ENCODE results near the gene ZNF334. TPM values are rescaled to one million over a fixed set of nuclear protein-coding genes. Genes with fewer than 3 reads are reported as not detected.

Gene ZNF334
- total RNA-seq, 1 experiment from 2014 or later = 3.8 TPM

DNA sequence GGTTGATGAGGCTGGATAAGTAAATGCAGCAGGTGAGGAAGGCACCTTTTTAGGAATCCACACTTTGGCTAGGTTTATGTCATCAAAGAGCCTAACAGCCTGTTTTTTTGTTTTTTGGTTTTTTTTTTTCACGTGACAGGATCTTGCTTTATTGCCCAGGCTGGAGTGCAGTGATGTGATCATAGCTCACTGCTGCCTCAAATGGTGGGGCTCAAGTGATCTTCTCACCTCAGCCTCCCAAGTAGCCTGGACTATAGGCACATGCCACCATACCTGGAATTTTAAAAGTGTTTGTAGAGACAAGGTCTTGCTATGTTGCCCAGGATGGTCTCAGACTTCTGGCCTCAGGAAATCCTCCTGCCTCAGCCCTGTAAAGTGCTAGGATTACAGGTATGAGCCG, 36.1 kb downstream of the ZNF334 start:
- Histone ChIP-seq H3K27ac (no peak overlapping the region), H3K4me2 (no peak overlapping the region), H2AFZ (no peak overlapping the region), H3K9me3 (ENCODE audit: insufficient read depth, low read depth) (no peaks in the 10 kb centered on the region), H3K36me3 (ENCODE audit: low read depth) (no peaks in the 10 kb centered on the region), H3K9me2 (ENCODE audit: insufficient read depth) (no peaks in the 10 kb centered on the region), H3K4me1 (replicated peaks; ENCODE audit: insufficient read depth) (no peaks in the 10 kb centered on the region), H3F3A (ENCODE audit: insufficient read depth, low read depth) (no peaks in the 10 kb centered on the region), H3K27me3 (ENCODE audit: insufficient read depth, low read depth) (peaks cover 89% of the 10 kb centered on the region), H4K20me1 (ENCODE audit: insufficient read depth) (no peaks in the 10 kb centered on the region), H3K4me3 (no peak overlapping the region), H3K79me2 (ENCODE audit: low read depth) (no peaks in the 10 kb centered on the region)
- DNase-seq = no peak
- CTCF ChIA-PET = no interaction called here
- intact Hi-C loops (cut with micrococcal nuclease; ENCODE audit: unreplicated experiment) = no loop called here
- TF ChIP-seq, protein P1, sequence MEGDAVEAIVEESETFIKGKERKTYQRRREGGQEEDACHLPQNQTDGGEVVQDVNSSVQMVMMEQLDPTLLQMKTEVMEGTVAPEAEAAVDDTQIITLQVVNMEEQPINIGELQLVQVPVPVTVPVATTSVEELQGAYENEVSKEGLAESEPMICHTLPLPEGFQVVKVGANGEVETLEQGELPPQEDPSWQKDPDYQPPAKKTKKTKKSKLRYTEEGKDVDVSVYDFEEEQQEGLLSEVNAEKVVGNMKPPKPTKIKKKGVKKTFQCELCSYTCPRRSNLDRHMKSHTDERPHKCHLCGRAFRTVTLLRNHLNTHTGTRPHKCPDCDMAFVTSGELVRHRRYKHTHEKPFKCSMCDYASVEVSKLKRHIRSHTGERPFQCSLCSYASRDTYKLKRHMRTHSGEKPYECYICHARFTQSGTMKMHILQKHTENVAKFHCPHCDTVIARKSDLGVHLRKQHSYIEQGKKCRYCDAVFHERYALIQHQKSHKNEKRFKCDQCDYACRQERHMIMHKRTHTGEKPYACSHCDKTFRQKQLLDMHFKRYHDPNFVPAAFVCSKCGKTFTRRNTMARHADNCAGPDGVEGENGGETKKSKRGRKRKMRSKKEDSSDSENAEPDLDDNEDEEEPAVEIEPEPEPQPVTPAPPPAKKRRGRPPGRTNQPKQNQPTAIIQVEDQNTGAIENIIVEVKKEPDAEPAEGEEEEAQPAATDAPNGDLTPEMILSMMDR (conservative IDR thresholded peaks at IDR 0.05) = no peak
- TF ChIP-seq EZH2 (IDR thresholded peaks at IDR 0.05; ENCODE audit: low read depth) = no peak
- no TSS peak for BruUV-seq (replicated peaks)
- POLR2A ChIA-PET (ENCODE audit: unreplicated experiment) = no interaction called here

GRCh38 chr20:46468508-46468907, 44.9 kb downstream of the ZNF334 start:
- no peaks in the 10 kb centered on the region for H3K4me1 ChIP-seq (replicated peaks; ENCODE audit: insufficient read depth)
- H2AFZ ChIP-seq = no peak overlapping the region
- no peaks in the 10 kb centered on the region for H3K79me2 ChIP-seq (ENCODE audit: low read depth)
- H3K4me3 ChIP-seq = no peak overlapping the region
- H3K9me3 ChIP-seq (ENCODE audit: insufficient read depth, low read depth) = no peaks in the 10 kb centered on the region
- ChIA-PET CTCF (no interaction called here), POLR2A (ENCODE audit: unreplicated experiment) (no interaction called here)
- H4K20me1 ChIP-seq (ENCODE audit: insufficient read depth) = no peaks in the 10 kb centered on the region
- no peaks in the 10 kb centered on the region for H3K36me3 ChIP-seq (ENCODE audit: low read depth)
- H3K27ac ChIP-seq = no peak overlapping the region
- no peaks in the 10 kb centered on the region for H3F3A ChIP-seq (ENCODE audit: insufficient read depth, low read depth)
- no peak for DNase-seq
- H3K4me2 ChIP-seq = no peak overlapping the region
- TF ChIP-seq, protein P1 (conservative IDR thresholded peaks at IDR 0.05) = no peak
- no peak for TF ChIP-seq EZH2 (IDR thresholded peaks at IDR 0.05; ENCODE audit: low read depth)
- intact Hi-C loops (cut with micrococcal nuclease; ENCODE audit: unreplicated experiment) = no loop called here
- H3K9me2 ChIP-seq (ENCODE audit: insufficient read depth) = no peaks in the 10 kb centered on the region
- BruUV-seq (replicated peaks) = no TSS peak
- H3K27me3 ChIP-seq (ENCODE audit: insufficient read depth, low read depth) = peaks cover 93% of the 10 kb centered on the region

DNA sequence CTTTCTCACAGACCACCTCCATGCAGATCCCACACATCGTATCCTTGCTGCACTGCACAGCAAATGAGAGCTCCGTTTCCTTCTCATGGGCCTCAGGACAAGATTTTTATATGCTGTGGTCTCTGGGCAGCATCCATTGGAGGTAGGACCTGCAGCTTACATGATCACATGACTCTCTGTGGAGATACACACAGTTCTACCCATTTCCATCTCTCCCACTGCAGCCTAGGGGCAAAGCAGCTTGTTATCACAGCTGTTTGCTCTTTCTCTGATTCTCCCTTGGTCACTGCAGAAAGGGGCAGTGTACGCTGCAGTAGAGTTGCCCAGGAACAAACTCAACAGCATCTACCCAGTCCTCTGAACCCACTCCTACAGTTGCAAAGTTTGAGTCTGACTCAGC, 48.9 kb downstream of the ZNF334 start:
- H3K27ac ChIP-seq = no peak overlapping the region
- POLR2A ChIA-PET (ENCODE audit: unreplicated experiment) = no interaction called here
- H3K79me2 ChIP-seq (ENCODE audit: low read depth) = no peaks in the 10 kb centered on the region
- no TSS peak for BruUV-seq (replicated peaks)
- no peak for DNase-seq
- no peak overlapping the region for H3K4me3 ChIP-seq
- no peak overlapping the region for H3K4me2 ChIP-seq
- H3K27me3 ChIP-seq (ENCODE audit: insufficient read depth, low read depth) = peaks cover 94% of the 10 kb centered on the region
- H2AFZ ChIP-seq = no peak overlapping the region
- H3K9me3 ChIP-seq (ENCODE audit: insufficient read depth, low read depth) = no peaks in the 10 kb centered on the region
- CTCF ChIA-PET = interaction anchor here (0.6 kb wide), 1 partner anchor 489 kb away, joined by 5 read pairs; no protein-coding TSS in a partner anchor
- H3K9me2 ChIP-seq (ENCODE audit: insufficient read depth) = no peaks in the 10 kb centered on the region
- intact Hi-C loops (cut with micrococcal nuclease; ENCODE audit: unreplicated experiment) = no loop called here
- no peaks in the 10 kb centered on the region for H4K20me1 ChIP-seq (ENCODE audit: insufficient read depth)
- no peaks in the 10 kb centered on the region for H3K4me1 ChIP-seq (replicated peaks; ENCODE audit: insufficient read depth)
- TF ChIP-seq, protein P1 (conservative IDR thresholded peaks at IDR 0.05) = no peak
- no peak for TF ChIP-seq EZH2 (IDR thresholded peaks at IDR 0.05; ENCODE audit: low read depth)
- H3F3A ChIP-seq (ENCODE audit: insufficient read depth, low read depth) = no peaks in the 10 kb centered on the region
- no peaks in the 10 kb centered on the region for H3K36me3 ChIP-seq (ENCODE audit: low read depth)

Data from PC-9 (cell line).